GM19463 (cell line): ENCODE data around the gene SLAMF9.

ENCODE experiments used
- ATAC-seq: cut with Tn5 transposase; IDR thresholded peaks from one replicate; pipeline ENCODE4 v1.9.1; 2021; ENCODE audit warnings: mild to moderate bottlenecking, moderate library complexity; ENCODE audit not compliant: unreplicated experiment

The SLAMF9 gene

DNA sequence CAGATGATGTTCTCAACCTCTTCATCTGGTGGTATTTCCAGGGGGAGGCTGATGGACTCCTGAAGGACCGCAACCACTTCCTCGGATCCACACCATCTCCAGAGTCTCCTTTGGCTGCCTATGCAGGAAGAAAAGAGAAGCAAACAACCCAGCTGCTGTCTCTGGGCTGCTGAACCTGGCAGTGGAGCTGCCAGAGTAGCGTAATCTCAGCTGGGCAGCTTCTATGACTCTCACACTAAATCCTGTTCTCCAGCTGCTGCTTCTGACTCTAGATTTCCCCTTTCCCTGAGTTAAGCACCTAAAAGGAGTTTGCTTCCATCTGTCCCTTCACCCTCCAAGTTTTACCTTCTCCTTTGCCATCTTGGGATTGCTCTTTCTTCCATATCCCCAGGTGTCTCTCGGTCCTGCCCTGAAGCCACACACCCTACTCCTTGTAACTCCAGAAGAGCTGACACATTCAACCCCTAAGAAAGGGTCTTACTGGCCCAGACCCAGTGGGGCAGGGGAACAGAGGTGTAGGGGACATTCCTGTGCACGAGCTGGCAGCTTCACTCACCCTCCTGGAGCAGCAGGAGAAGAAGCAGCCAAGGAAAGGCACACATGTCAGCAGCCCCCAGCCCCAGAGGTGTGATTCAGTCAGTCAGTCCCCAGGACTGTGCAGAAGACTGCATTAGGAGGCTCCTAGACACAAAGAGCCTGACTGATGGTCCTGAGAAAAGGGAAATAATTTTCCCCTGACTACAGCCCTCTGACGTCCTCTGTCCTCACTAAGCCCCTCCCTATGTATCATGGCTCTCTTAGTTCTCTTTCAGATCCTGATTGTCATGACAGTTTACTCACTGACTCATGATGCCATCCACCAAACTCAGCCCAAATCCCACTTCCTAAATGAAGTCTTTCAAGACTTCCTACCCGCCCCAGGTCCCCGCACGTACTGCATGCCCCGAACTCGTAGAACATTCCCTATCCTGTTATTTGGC, at the start of gene SLAMF9:
Gene SLAMF9, minus strand, starts transcription at position 702 of the 980 bp plus-strand sequence. Its CDS starts 100 bp downstream, at position 602.
- ATAC-seq: no peak

DNA sequence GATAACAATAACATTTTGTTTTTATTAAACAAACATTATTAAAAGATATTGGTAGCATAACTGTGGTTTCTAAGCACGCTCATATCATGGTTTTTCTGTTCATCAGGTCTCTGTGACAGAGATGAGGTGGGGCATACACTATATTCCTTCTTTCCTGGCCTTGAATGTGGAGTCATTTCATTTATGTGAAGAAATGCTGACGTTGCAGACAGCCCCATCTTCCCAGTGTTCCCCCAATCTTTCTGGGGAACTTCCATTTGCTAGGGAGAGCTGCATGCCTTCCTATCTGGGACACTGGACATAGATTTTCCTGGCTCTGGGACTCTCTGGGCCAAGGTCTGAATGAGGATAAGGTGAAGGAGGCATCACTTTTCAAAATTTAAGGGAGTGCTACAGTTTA, 47.4 kb upstream of the SLAMF9 start:
- no peak for ATAC-seq

DNA sequence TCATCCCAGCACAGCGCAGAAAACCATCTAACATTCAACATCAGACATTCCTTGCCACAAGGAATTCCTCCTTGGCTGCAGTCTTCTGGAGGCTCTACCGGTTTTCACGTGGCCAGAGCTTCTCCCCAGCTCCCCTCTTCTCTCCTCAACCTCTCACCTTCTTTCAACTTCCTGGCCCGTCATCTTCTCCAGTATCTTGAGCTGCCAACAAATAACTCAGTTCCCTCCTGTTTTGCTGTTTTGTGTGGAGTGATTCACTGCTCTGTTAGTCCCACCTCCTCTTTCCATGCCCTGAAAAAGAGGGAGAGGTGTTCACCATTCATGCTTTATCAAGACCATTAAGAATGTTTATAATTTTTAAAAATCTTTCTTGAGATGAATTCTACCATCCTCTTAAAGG, 45.2 kb upstream of the SLAMF9 start:
- no peak for ATAC-seq

DNA sequence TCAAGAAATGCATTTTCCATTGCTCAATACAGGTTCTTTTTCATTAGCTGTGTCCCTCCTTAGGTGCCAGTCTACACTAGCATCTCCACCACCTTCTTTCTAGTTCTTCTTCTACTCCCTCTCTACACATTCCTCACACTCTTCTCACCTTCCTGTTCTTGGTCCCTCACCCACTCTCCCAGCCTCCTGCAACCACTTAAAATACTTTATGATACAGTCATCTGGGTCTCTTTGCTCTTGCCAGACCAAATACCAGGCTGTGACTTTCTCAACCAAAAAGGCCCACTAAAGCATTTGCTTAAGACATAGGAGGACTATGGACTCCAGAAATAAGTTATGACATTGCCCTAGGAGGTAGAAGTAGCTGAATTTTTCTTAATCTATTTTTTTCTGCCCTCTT, 42.6 kb upstream of the SLAMF9 start:
- no peak for ATAC-seq

DNA sequence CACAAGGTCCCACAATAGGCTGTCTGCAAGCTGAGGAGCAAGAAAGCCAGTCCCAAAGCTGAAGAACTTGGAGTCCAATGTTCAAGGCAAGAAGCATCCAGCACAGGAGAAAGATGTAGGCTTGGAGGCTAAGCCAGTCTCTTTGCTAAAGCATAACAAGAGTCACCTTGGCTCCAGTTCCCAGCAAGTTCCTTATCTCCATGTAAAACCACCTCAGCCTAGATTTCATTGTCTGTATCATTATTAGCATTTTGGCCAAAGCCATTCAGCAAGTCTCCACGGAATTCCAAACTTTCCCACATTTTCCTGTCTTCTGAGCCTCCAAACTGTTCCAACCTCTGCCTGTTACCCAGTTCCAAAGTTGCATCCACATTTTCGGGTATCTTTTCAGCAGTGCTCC, 40.9 kb upstream of the SLAMF9 start:
- ATAC-seq: no peak

DNA sequence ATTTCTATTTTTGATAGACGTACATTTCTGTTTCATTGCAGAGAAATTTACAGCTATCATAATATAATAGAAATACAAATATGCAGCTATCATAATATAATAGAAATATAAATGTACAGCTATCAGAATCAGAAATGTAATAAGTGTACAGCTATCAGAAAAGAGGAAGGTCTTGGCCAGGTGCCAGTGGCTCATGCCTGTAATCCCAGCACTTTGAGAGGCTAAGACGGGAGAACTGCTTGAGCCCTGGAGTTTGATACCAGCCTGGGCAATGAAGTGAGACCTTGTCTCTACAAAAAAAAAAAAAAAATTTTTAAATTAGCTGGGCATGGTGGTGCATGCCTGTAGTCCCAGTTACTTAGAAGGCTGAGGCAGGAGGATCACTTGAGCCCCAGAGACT, 39.9 kb upstream of the SLAMF9 start:
- no peak for ATAC-seq

DNA sequence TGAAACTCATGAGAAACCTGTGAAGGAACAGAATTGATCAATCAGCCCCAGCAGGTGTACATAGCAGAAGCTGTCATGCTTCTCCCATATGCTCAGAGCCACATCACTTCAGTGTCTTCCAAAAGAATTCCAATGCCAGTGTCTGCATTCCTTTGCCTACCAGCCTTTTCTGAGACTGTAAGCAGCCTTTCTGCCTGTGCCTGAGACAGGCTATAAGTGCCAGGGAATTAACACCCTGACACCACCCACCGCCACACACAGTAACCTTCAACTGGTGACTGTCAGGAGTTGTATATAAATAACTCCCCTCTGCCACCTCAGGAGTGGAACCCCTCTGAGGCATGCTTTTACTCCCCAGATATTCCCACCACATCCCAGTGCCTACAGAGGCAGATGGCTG, 38.1 kb upstream of the SLAMF9 start:
- no peak for ATAC-seq

DNA sequence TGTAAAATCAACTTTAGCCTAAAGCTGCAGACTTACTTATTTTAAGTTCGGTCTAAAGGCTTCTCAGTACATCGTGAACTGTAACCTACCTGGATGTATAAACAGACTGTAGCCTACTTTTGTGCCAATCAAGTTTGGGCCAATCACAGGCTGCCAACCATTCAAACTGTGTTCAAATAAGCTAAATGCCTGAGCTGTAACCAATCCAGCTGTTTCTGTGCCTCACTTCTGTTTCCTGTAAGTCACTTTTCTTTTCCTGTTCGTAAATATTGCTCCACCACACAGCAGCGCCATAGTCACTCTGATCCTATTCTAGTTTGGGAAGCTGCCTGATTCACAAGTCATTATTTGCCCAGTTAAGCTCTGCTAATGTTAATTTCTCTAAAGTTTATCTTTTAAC, 37.5 kb upstream of the SLAMF9 start:
- no peak for ATAC-seq

DNA sequence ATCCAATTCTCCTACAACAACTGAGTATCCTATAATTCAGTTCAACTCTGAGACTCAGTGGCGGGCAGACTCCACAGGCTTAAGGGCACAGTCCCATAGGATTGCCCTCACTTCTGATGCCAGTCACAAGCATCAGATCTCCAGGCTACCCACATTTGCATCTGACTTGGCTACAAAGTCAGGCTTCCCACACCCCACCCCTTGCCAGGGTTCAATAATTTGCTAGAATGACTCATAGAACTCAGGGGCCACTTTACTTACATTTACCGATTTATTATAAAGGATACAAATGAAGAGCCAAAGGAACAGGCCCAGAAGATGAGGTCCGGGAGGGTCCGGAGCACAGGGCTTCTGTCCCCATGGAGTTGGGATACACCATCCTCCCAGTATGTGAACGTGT, 36.0 kb upstream of the SLAMF9 start:
- no peak for ATAC-seq

DNA sequence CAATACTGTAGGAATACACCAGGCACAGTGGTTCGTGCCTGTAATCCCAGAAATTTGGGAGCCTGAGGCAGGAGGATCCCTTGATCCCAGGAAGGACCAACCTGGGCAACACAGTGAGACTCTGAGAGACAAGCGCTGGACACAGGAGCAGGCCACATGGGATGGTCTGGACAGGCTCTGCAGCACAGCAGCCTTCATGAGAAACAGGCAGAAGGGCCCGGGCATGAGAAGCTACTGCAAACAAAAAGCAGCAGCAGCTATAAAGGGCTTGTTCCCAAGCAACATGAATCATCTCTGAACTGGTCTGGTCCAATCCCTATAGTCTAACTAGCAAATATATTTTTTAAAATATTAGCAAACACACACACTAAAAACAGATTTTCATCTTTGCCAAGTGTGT, 35.5 kb upstream of the SLAMF9 start:
- no peak for ATAC-seq

DNA sequence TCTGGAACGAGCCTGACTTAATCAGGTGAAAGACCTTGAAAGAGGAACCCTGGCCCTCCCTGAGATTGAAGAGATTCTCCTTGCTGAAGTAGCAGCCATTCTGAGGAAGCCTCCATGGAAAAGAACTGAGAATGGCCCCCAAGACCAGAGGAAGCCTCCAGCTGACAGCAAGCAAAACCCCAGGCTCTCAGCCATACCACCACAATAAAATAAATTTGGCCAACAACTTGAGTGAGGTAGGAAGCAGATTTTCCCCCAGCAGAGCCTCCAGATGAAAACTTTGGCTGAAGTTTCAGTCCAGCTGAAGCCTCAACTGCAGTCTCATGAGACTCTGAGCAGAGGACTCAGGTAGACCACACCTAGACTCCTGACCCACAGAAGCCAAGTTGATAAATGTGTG, 34.0 kb upstream of the SLAMF9 start:
- ATAC-seq: no peak

DNA sequence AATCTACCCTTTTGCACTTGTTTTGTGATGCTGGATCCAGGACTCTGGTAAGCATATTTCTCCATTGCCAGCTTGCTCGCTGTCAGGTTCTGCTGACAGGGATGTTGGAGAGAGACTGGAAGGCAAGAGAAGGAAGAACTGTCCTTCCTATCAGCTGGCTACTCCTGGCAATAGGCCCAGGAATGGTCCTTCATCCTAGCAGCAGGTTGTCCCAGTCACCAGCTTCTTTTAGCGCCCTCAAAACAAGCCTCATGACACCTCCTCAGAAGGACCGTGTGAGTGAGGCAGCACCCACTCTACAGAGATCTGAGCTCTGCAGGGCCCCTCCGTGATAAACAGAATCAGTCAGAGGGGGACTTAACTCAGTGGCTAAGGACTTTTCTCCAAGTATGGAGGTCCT, 33.1 kb upstream of the SLAMF9 start:
- no peak for ATAC-seq

DNA sequence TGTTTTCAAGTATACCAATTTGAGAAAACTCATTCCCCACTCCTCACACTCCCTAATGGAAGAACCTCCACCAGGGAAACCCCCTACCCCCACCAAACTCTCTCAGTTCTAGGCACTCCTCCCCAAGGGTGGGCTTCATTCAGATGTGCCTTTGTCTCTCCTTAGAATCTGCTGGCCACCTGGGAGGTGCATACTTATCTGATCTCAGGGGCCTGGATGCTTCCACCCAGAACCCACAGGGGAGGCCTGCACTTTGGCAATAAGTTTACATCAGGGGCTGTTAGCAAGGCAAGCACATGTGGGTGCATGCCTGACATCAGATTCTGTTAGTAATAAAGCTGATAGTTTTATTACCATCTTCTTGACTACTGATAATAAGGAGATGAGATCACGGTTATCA, 32.5 kb upstream of the SLAMF9 start:
- ATAC-seq: no peak

DNA sequence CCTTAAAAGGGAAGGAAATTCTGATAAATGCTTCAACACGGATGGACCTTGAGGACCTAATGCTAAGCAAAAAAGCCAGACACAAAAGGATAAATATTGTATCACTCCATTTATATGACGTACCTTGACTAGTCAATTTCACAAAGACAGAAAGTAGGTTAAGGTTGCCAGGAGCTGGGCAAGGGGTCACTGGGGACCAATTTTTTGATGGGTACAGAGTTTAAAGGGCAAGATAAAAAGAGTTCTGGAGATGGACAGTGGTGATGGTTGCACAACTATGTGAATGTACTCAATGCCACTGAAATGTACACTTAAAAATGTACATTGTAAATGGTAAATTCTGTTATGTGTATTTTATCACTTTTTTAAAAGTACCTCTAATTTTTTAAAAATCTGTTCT, 32.1 kb upstream of the SLAMF9 start:
- ATAC-seq: no peak

DNA sequence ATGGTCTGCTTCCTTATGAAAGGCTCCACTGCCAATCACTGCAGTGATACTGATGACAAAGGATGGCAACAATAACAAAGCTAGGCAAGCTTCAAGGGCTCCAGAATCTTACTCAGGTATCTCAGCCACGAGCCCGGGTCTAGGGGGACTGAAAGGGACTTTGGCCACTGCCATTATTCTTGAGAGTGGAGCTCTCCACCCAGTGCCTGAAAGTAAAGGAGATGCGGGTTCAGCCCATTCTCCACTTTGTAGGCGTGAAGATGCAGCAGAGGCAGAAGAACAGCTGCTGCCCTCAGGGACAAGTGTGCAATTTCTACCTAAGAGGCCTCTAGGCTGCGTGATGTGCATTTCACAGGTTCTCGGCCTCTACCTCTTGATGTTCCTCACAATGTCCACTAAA, 31.4 kb upstream of the SLAMF9 start:
- no peak for ATAC-seq

DNA sequence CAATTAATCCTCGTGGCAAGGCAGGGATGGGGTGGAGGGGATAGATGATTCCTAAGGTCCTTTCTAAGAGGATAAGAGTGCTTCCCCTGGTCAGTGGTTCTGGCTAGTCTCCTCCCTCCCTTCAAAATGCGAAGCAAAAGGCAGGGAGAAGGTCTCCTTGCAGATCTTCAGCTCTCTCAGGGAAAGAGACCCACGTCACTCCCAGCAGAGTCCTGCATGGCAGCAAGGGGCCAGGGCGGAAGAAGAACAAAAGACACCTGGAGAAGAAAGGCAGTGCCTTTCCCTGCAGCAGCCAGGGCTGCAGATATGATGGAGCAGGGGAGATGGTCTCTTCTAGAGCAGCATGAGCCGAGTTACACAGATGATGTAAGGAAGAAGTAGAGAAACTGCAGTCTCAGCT, 29.6 kb upstream of the SLAMF9 start:
- no peak for ATAC-seq

DNA sequence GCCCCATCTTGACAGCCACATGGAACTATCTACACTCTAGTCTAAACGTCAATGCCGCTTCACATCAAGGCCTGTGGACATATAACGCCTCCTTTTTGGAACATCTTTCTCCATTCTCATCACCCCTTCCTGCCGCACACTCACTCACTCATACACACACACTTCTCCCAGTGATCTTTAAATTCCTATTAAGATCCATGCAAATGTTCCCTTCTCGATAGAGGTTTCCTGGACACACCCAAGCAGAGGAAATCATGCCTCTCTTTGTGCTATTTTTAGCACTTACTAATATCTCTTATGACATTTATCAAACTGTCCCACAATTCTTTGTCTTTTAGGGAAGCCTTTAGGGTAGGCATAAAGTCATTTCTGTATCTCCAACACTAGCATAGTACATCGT, 28.2 kb upstream of the SLAMF9 start:
- no peak for ATAC-seq

DNA sequence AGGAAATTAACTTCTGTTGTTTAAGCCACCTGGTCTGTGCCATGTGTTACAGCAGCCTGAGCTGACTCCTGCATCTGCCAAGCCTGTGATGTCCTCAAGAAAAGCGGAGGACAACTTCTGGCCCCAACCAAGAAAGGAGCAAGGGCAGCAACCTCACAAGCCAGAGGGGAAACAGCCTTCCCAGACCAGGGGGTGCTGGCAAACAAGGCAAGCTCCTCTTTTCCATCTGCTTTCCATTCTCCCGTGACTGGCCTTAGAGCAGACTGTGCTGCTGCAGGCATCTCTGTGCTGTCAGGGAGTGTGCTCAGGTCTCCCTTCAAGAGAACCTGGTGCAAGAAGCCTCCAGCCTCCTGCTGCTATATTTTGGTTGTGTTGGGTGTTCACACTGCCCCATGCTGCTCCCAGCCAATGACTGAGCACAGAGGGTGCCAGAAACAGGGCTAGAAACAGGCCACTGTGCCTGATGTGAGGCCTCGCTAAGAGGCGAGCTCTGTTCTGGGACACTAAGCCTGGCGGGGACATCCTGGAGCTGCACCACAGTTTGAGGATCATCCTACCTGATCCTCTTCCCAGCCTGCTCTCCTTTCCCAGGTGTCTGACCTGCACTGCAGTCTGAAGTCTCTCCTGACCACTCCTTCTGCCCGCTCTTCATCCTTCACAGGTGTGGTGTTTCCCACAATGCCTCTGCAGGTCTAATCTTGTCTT, 27.5 kb upstream of the SLAMF9 start:
- no peak for ATAC-seq

DNA sequence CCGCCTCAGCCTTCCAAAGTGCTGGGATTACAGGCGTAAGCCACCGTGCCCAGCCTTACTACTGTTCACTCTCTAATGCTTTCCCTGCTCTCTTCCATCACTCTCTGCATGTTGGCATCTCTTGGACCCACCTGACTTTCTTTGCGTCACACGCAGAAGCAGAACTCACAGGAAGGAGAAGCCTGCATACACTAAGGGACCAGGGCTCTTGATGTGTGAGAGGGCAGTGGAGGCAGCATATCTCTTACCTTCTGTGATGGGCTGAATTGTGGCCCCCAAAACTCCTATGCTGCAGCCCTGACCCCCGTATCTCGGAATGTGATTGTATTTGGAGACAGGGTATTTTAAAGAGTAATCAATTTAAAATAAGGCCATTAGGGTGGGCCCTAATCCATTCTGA, 26.7 kb upstream of the SLAMF9 start:
- no peak for ATAC-seq

DNA sequence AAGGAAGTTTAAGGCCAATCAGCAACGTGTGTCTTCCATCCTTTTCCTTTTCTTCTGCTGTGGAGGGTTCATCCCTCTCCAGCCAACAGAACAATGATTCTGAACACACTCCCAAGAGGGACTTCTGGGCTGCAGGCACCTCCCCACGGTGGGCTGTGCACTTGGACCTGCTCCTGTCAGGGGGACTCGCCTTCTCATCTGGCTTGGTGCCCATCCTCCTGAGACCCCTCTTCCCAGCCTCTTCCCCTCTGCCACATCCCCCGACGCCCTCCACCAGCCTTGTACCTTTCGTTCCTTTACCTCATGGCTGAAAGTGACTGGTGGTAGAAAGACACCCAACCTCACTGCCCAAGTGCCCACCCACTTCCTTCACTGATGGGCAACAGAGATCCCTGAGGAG, 26.0 kb upstream of the SLAMF9 start:
- no peak for ATAC-seq

DNA sequence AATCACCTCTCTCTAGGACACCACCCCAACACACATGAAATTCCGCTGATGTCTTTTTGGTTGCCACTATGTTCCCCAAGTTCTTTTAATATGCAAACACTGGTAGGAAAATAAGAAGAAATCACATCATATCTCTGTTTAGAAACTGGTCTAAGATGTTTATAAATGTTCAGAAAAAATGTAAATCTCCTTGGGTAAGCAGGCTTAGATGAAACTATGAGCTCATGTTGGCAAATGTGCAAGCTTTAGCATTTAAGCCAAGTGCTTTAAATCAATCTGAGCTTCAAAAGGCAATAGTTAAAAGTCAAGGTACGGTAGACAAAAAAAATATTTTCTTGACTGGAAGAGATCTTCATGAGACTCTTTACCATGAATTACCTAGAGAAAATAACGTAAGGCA, 25.2 kb upstream of the SLAMF9 start:
- no peak for ATAC-seq

DNA sequence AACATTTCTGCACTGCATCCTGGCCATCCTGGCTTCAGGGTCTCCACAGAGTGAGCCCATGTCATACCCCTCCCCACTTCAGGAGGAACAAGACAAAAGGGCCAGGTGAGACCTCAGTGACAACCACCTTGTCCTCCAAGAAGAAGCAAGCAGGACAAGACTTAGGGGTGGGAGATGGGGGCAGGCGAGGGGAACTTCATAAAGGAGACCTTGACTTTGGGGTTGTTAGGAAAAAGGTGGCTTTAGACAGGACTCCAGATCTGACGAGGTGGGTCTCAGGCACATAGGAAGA, 24.0 kb upstream of the SLAMF9 start:
- ATAC-seq: no peak
